IPS-20b (cell line): ENCODE data around the gene PSMC1.

Experiments
- H3K27ac ChIP-seq: one replicate; pipeline ENCODE4 v1.5.1; 2013; ENCODE audit warnings: low read length
- H3K27me3 ChIP-seq: 2 replicates; pipeline ENCODE4 v1.6.1; 2013; ENCODE audit warnings: mild to moderate bottlenecking, low read length, inconsistent platforms; ENCODE audit not compliant: insufficient read depth
- H3K36me3 ChIP-seq: 2 replicates; pipeline ENCODE4 v1.6.1; 2013; ENCODE audit warnings: low read depth, mild to moderate bottlenecking, inconsistent platforms, low read length, moderate library complexity; ENCODE audit not compliant: insufficient read depth
- H3K4me1 ChIP-seq: 2 replicates; pipeline ENCODE4 v1.6.1; 2013; ENCODE audit warnings: mild to moderate bottlenecking, control low read depth, inconsistent platforms, low read length, moderate library complexity; ENCODE audit not compliant: insufficient read depth
- H3K4me3 ChIP-seq: 2 replicates; pipeline ENCODE4 v1.5.1; 2013; ENCODE audit warnings: mild to moderate bottlenecking, low read length, inconsistent platforms
- H3K9ac ChIP-seq: 2 replicates; pipeline ENCODE4 v1.6.1; 2013; ENCODE audit warnings: low read depth, mild to moderate bottlenecking, inconsistent platforms, low read length, moderate library complexity
- H3K9me3 ChIP-seq: 2 replicates; pipeline ENCODE4 v1.6.1; 2013; ENCODE audit warnings: mild to moderate bottlenecking, low read depth, low read length, inconsistent platforms; ENCODE audit not compliant: insufficient read depth

Gene PSMC1

GRCh38 chr14:90255871-90256270 is 482 bp upstream of the PSMC1 start:
- H3K4me1 ChIP-seq = 0 out of 2 replicates have a peak, but pooled peaks cover 4% of the 10 kb centered on the region
- H3K36me3 ChIP-seq = peaks cover 25% of the 10 kb centered on the region
- H3K4me3 ChIP-seq = peak overlapping the region; percentile 95
- H3K27me3 ChIP-seq = peaks cover 27% of the 10 kb centered on the region
- peak overlapping the region; percentile 93; the same call in 1 of the 2 replicates for H3K9ac ChIP-seq
- H3K9me3 ChIP-seq = no peaks in the 10 kb centered on the region
- no peak overlapping the region for H3K27ac ChIP-seq

GRCh38 chr14:90263748-90264449 is 7.5 kb downstream of the PSMC1 start:
- Histone ChIP-seq H3K4me3 (no peak overlapping the region), H3K9ac (no peak overlapping the region), H3K27ac (no peak overlapping the region), H3K9me3 (no peaks in the 10 kb centered on the region), H3K36me3 (peaks cover 93% of the 10 kb centered on the region), H3K4me1 (no peaks in the 10 kb centered on the region), H3K27me3 (no peaks in the 10 kb centered on the region)

DNA sequence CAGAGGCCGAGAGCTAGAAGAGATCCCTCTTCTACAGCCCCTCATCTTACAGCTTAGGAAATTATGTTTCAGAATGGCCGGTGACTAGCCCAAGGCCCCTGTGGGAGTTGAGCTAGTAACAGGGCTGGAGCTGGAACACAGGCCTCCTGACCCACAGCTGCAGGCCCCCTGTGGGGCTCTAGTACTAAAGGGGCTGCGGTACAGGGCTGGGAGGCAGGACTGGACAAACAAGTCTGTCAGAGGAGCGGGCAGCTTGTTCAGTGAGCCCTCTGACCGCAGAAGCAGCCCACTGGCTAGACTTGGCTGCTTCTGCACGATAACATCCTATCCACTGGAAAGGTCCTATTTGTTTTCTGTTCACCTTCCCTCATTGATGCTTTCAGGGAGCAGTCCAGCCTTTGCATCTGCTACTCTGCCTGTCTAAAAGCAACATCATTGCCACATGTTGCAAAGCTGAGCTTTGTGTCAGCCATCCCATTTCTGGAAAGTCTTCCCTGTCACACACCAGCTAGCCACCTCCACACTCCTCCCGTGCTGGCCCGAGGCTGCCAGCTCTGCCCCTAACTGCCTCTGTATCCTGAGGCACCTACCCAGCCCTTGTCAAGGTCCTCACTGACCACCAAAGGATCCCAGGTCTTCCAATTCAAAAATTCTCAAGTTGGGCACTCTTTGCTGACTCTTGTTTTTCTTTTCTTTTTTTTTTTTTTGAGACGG is 10.2 kb downstream of the PSMC1 start:
- Histone ChIP-seq H3K9me3 (no peaks in the 10 kb centered on the region), H3K4me1 (no peaks in the 10 kb centered on the region), H3K36me3 (peaks cover 95% of the 10 kb centered on the region), H3K27me3 (no peaks in the 10 kb centered on the region), H3K27ac (no peak overlapping the region), H3K4me3 (no peak overlapping the region), H3K9ac (no peak overlapping the region)

DNA sequence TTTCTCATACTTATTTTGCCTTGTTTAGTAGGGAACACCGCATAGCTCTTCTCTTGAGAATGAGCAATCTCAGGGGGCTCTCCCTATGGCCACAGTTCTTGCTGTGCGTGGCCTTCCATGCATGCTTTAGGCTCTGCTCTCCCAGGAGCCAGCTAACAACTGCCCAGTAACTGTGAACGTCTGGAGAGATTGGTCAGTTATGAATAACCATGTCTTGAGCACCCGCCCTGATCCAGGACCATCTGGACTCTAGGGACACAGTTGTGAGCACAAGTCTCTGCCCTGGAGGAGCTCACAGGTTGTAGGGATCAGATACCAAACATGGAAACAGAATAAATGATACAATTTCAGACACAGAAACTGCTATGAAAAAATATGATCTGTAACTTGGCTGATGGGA is 12.1 kb downstream of the PSMC1 start:
- Histone ChIP-seq H3K4me1 (no peaks in the 10 kb centered on the region), H3K9me3 (no peaks in the 10 kb centered on the region), H3K4me3 (no peak overlapping the region), H3K27me3 (no peaks in the 10 kb centered on the region), H3K36me3 (peaks cover 95% of the 10 kb centered on the region), H3K9ac (no peak overlapping the region), H3K27ac (no peak overlapping the region)

- Histone ChIP-seq H3K4me1 (no peaks in the 10 kb centered on the region), H3K9ac (no peak overlapping the region), H3K9me3 (no peaks in the 10 kb centered on the region), H3K27me3 (no peaks in the 10 kb centered on the region), H3K27ac (no peak overlapping the region), H3K36me3 (peaks cover 77% of the 10 kb centered on the region), H3K4me3 (no peak overlapping the region)
These were observed 16.2 kb downstream of the PSMC1 start for GRCh38 chr14:90272523-90272922.

DNA sequence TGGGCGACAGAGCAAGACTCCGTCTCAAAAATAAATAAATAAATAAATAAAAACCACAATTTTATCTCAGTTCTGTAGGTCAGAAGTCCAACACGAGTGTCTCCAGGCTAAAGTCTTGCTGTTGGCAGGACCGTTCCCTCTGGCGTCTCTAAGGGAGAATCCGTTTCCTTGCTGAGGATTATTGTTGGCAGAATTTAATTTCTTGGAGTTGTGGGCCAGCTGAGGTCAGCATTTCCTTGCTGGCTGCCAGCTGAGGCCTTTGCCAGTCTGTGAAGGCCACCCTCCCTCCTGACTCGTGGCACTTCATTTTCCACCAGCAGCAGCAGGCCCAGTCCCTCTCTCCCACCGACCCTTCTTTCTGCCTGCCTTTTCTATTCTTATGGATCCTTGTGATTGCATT is 17.2 kb downstream of the PSMC1 start:
- no peaks in the 10 kb centered on the region for H3K9me3 ChIP-seq
- H3K36me3 ChIP-seq = peaks cover 71% of the 10 kb centered on the region
- H3K9ac ChIP-seq = no peak overlapping the region
- H3K4me1 ChIP-seq = no peaks in the 10 kb centered on the region
- H3K27me3 ChIP-seq = no peaks in the 10 kb centered on the region
- no peak overlapping the region for H3K4me3 ChIP-seq
- no peak overlapping the region for H3K27ac ChIP-seq

- H3K9me3 ChIP-seq = no peaks in the 10 kb centered on the region
- no peaks in the 10 kb centered on the region for H3K4me1 ChIP-seq
- no peak overlapping the region for H3K27ac ChIP-seq
- H3K36me3 ChIP-seq = peaks cover 71% of the 10 kb centered on the region
- no peak overlapping the region for H3K4me3 ChIP-seq
- no peak overlapping the region for H3K9ac ChIP-seq
- no peaks in the 10 kb centered on the region for H3K27me3 ChIP-seq
These were observed 17.7 kb downstream of the PSMC1 start for GRCh38 chr14:90274019-90274418.

- H3K9me3 ChIP-seq = no peaks in the 10 kb centered on the region
- H3K9ac ChIP-seq = no peak overlapping the region
- no peaks in the 10 kb centered on the region for H3K4me1 ChIP-seq
- H3K27me3 ChIP-seq = no peaks in the 10 kb centered on the region
- H3K27ac ChIP-seq = no peak overlapping the region
- peaks cover 66% of the 10 kb centered on the region for H3K36me3 ChIP-seq
- no peak overlapping the region for H3K4me3 ChIP-seq
These were observed 18.6 kb downstream of the PSMC1 start for GRCh38 chr14:90274808-90275457.

GRCh38 chr14:90275458-90275814 is 19.1 kb downstream of the PSMC1 start:
- Histone ChIP-seq H3K4me3 (no peak overlapping the region), H3K9ac (no peak overlapping the region), H3K27ac (no peak overlapping the region), H3K27me3 (no peaks in the 10 kb centered on the region), H3K9me3 (no peaks in the 10 kb centered on the region), H3K4me1 (no peaks in the 10 kb centered on the region), H3K36me3 (peaks cover 61% of the 10 kb centered on the region)

GRCh38 chr14:90275820-90276219 is 19.5 kb downstream of the PSMC1 start:
- H3K9ac ChIP-seq = no peak overlapping the region
- peaks cover 57% of the 10 kb centered on the region for H3K36me3 ChIP-seq
- H3K4me3 ChIP-seq = no peak overlapping the region
- no peaks in the 10 kb centered on the region for H3K4me1 ChIP-seq
- no peak overlapping the region for H3K27ac ChIP-seq
- H3K27me3 ChIP-seq = no peaks in the 10 kb centered on the region
- no peaks in the 10 kb centered on the region for H3K9me3 ChIP-seq

GRCh38 chr14:90276646-90277367 is 20.5 kb downstream of the PSMC1 start:
- Histone ChIP-seq H3K27me3 (no peaks in the 10 kb centered on the region), H3K9ac (no peak overlapping the region), H3K9me3 (no peaks in the 10 kb centered on the region), H3K27ac (no peak overlapping the region), H3K4me3 (no peak overlapping the region), H3K36me3 (peaks cover 47% of the 10 kb centered on the region), H3K4me1 (no peaks in the 10 kb centered on the region)
